HepG2 (cell line): ENCODE data around the gene IL11RA. TPM values are rescaled to one million over a fixed set of nuclear protein-coding genes. Genes with fewer than 3 reads are reported as not detected.

Experiments
- AFF4 ChIP-seq: sonication (generic); formaldehyde crosslinking; IDR thresholded peaks from 2 replicates; pipeline ENCODE4 v1.4.0; 2020; ENCODE audit warnings: missing genetic modification reagents
- CERS6 ChIP-seq: sonication (generic); formaldehyde crosslinking; IDR thresholded peaks from 2 replicates; pipeline ENCODE4 v1.5.0; 2020; ENCODE audit warnings: missing genetic modification reagents
- CTCF ChIP-seq: sonication (generic); formaldehyde crosslinking; IDR thresholded peaks from 2 replicates; pipeline ENCODE4 v1.5.0; 2020; ENCODE audit warnings: mild to moderate bottlenecking, missing genetic modification reagents, moderate library complexity
- GLI4 ChIP-seq: sonication (generic); formaldehyde crosslinking; IDR thresholded peaks from 2 replicates; pipeline ENCODE4 v1.5.1; 2020; ENCODE audit warnings: missing genetic modification reagents, mild to moderate bottlenecking, moderate library complexity, borderline replicate concordance
- GMEB1 ChIP-seq: sonication (generic); formaldehyde crosslinking; IDR thresholded peaks from 2 replicates; pipeline ENCODE4 v1.5.1; 2020; ENCODE audit warnings: missing genetic modification reagents, mild to moderate bottlenecking, borderline replicate concordance
- IKZF4 ChIP-seq: sonication (generic); formaldehyde crosslinking; IDR thresholded peaks from 2 replicates; pipeline ENCODE4 v1.5.1; 2020; ENCODE audit warnings: borderline replicate concordance, mild to moderate bottlenecking, low read depth, missing genetic modification reagents; ENCODE audit errors: not compliant biosample characterization
- KAT7 ChIP-seq: IDR thresholded peaks from 2 replicates; pipeline ENCODE4 v1.6.1; 2018; ENCODE audit warnings: borderline replicate concordance, missing compliant biosample characterization
- KMT2B ChIP-seq: IDR thresholded peaks from 2 replicates; pipeline ENCODE4 v1.6.1; 2016; ENCODE audit warnings: missing genetic modification reagents, missing compliant biosample characterization
- PAF1 ChIP-seq: IDR thresholded peaks from 2 replicates; pipeline ENCODE4 v1.6.1; 2016; ENCODE audit warnings: missing genetic modification reagents, missing compliant biosample characterization
- PRDM15 ChIP-seq: sonication (generic); formaldehyde crosslinking; IDR thresholded peaks from 2 replicates; pipeline ENCODE4 v1.4.0; 2020; ENCODE audit warnings: missing genetic modification reagents
- SP1 ChIP-seq, 2 experiments: fragments of 450-650 bp in 1 of 2; sonication (generic) in 1 of 2; formaldehyde crosslinking in 1 of 2; IDR thresholded peaks; 2 replicates each; pipeline versions ENCODE4 v1.4.0 to v1.6.1; 2016 to 2020; ENCODE audit warnings: missing genetic modification reagents in 1 of 2
- TEAD2 ChIP-seq: sonication (generic); formaldehyde crosslinking; IDR thresholded peaks from 2 replicates; pipeline ENCODE4 v1.9.0; 2021; ENCODE audit warnings: missing genetic modification reagents
- ZFY ChIP-seq: sonication (generic); formaldehyde crosslinking; IDR thresholded peaks from 2 replicates; pipeline ENCODE4 v1.4.0; 2020; ENCODE audit warnings: missing genetic modification reagents
- ZNF317 ChIP-seq: sonication (generic); formaldehyde crosslinking; IDR thresholded peaks from 2 replicates; pipeline ENCODE4 v1.5.0; 2020; ENCODE audit warnings: mild to moderate bottlenecking, missing genetic modification reagents
- ZNF556 ChIP-seq: sonication (generic); formaldehyde crosslinking; IDR thresholded peaks from 2 replicates; pipeline ENCODE4 v1.4.0; 2020; ENCODE audit warnings: mild to moderate bottlenecking, missing genetic modification reagents, borderline replicate concordance
- ZNF570 ChIP-seq: sonication (generic); formaldehyde crosslinking; IDR thresholded peaks from 2 replicates; pipeline ENCODE4 v1.4.0; 2020; ENCODE audit warnings: mild to moderate bottlenecking, missing genetic modification reagents, borderline replicate concordance
- ZNF614 ChIP-seq: IDR thresholded peaks from 2 replicates; pipeline ENCODE4 v1.6.1; 2018; ENCODE audit warnings: missing biosample characterization, missing genetic modification reagents, inconsistent platforms, borderline replicate concordance
- polyA plus RNA-seq, 8 experiments: library from polyadenylated mRNA; depleted of rRNA in 3 of 8; stranded (reverse) in 7 of 8; unstranded in 1 of 8; fragments of >200 nt; fragmentation: Illumina TruSeq in 4 of 8; extraction: Trizol in 4 of 8; gene quantifications; 2 replicates each; pipeline versions ENCODE4 v1.2.1 to v1.2.3, GENCODE V29; 2011 to 2016; ENCODE audit warnings: low read depth in 4 of 8, missing spikeins in 1 of 8, mixed read lengths in 1 of 8; ENCODE audit not compliant: insufficient read depth in 1 of 8
- total RNA-seq, 5 experiments: library from RNA; depleted of rRNA; stranded (reverse); fragments of >200 nt; fragmentation: Illumina TruSeq; extraction: Trizol; gene quantifications; 2 replicates each; pipeline ENCODE4 v1.2.3, GENCODE V29; 2016; ENCODE audit warnings: low read depth in 1 of 5

Gene IL11RA
- total and polyA plus RNA-seq, 2 of the 13 experiments (the other 11 are each of a cell fraction or from before 2014, with no cell fraction given): 2.0 to 4.2 TPM

- no peak for TF ChIP-seq AFF4 (CRISPR knock-in tag)
- 0 out of 2 replicates have a peak, but pooled peaks have one; percentile 64 for TF ChIP-seq GLI4 (CRISPR knock-in tag)
- TF ChIP-seq ZNF556 (CRISPR knock-in tag): 0 out of 2 replicates have a peak, but pooled peaks have one; percentile 6
- TF ChIP-seq ZNF570 (CRISPR knock-in tag): no peak
- no peak for TF ChIP-seq CTCF
- no peak for TF ChIP-seq SP1 (IDR thresholded peaks at IDR 0.05)
- no peak for TF ChIP-seq SP1 (CRISPR knock-in tag; IDR thresholded peaks at IDR 0.05)
- TF ChIP-seq PRDM15: 0 out of 2 replicates have a peak, but pooled peaks have one; percentile 14
- TF ChIP-seq ZNF614: no peak
- no peak for TF ChIP-seq PAF1 (CRISPR knock-in tag)
- TF ChIP-seq TEAD2 (CRISPR knock-in tag): no peak
- no peak for TF ChIP-seq ZFY (CRISPR knock-in tag)
- TF ChIP-seq KAT7 (CRISPR knock-in tag): no peak
- peak; percentile 77 for TF ChIP-seq IKZF4 (CRISPR knock-in tag)
- TF ChIP-seq GMEB1 (CRISPR knock-in tag): no peak
- TF ChIP-seq ZNF317 (CRISPR knock-in tag): peak; percentile 58; the same call in 1 of the 2 replicates
- TF ChIP-seq CERS6 (CRISPR knock-in tag): 0 out of 2 replicates have a peak, but pooled peaks have one; percentile 41
- no peak for TF ChIP-seq KMT2B (CRISPR knock-in tag)
Observed at GRCh38 chr9:34636791-34637355, 15.1 kb upstream of the IL11RA start (continued).
